Measurements from ENCODE around the gene PRDM16. TPM values are rescaled to one million over a fixed set of nuclear protein-coding genes. Genes with fewer than 3 reads are reported as not detected.

The PRDM16 gene
- total RNA-seq, 1 experiment from 2014 or later, result not detected

DNA sequence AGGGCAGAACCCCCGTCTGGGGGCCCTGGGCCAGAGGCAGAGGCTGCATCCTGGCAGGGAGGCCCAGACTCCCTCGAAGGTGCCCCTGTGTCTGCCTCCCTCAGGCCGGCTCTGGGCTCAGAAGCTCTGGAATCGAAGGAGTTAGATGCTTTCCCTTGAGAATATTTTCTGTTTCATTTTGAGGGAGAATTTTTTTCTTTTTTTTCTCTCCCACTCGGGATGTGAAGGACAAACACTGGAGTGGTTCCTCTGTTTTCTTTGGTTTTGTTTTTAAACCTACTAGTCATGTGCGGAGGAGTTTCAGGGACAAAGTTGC, 44.7 kb downstream of the PRDM16 start:
- Mint-ChIP-seq H3K27ac (ENCODE audit: low read depth, unreplicated experiment) (no peak overlapping the region), H3K4me3 (ENCODE audit: unreplicated experiment) (no peak overlapping the region), H3K36me3 (ENCODE audit: insufficient read depth, unreplicated experiment) (peaks cover 5% of the 10 kb centered on the region), H3K4me1 (ENCODE audit: insufficient read depth, unreplicated experiment) (no peaks in the 10 kb centered on the region), H3K9me3 (ENCODE audit: unreplicated experiment) (no peaks in the 10 kb centered on the region), H3K27me3 (ENCODE audit: insufficient read depth, unreplicated experiment) (no peaks in the 10 kb centered on the region)
- no TSS peak for BruUV-seq (replicated peaks)
- no peak for DNase-seq (ENCODE audit: unreplicated experiment)
- ChIA-PET CTCF (no interaction called here), POLR2A (no interaction called here)
- intact Hi-C loops (cut with micrococcal nuclease), result no loop called here
- TF ChIP-seq, protein P1, sequence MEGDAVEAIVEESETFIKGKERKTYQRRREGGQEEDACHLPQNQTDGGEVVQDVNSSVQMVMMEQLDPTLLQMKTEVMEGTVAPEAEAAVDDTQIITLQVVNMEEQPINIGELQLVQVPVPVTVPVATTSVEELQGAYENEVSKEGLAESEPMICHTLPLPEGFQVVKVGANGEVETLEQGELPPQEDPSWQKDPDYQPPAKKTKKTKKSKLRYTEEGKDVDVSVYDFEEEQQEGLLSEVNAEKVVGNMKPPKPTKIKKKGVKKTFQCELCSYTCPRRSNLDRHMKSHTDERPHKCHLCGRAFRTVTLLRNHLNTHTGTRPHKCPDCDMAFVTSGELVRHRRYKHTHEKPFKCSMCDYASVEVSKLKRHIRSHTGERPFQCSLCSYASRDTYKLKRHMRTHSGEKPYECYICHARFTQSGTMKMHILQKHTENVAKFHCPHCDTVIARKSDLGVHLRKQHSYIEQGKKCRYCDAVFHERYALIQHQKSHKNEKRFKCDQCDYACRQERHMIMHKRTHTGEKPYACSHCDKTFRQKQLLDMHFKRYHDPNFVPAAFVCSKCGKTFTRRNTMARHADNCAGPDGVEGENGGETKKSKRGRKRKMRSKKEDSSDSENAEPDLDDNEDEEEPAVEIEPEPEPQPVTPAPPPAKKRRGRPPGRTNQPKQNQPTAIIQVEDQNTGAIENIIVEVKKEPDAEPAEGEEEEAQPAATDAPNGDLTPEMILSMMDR (IDR thresholded peaks at IDR 0.05; ENCODE audit: unreplicated experiment), result no peak

DNA sequence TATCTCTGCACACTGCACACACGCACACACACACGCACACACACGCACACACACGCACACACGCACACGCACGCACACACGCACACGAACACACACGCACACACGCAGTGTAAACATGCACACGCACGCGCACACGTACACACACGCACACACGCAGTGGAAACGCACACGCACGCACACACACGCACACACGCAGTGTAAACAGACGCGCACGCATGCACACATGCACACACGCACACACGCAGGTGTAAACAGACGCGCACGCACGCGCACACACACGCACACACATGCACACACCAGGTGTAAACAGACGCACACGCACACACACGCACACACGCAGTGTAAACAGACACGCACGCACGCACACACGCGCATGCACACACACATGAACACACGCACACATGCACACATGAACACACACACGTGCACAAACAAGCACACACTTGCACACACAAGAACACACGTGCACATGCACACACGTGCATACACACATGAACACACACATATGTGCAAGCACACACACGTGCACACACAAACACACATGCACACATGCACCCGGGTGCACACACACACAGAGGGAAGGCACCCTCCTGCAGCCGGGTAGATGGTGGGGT, 45.2 kb downstream of the PRDM16 start:
- H3K27me3 Mint-ChIP-seq (ENCODE audit: insufficient read depth, unreplicated experiment), result no peaks in the 10 kb centered on the region
- no TSS peak for BruUV-seq (replicated peaks)
- POLR2A ChIA-PET, result no interaction called here

DNA sequence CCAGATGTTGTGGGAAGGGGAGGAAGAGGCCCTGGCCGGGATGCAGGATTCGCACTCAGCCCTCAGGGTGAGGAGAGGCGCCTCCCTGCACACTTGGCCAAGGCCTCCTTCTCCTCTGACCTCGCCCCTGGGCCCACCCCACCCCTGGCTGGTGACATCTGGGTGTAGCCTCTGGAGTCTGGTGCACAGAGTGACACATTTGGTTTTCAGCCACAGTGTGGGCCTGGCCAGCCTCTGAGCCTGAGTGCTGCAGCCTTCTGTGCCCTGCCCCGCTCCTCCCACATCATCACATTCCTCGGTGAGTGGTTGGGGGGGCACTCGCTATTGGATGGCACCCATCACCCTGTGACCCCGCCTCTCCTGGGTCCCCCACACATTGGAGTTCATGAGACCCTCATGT, 45.8 kb downstream of the PRDM16 start:
- Mint-ChIP-seq H3K4me1 (ENCODE audit: insufficient read depth, unreplicated experiment) (no peaks in the 10 kb centered on the region), H3K9me3 (ENCODE audit: unreplicated experiment) (no peaks in the 10 kb centered on the region), H3K4me3 (ENCODE audit: unreplicated experiment) (no peak overlapping the region), H3K27ac (ENCODE audit: low read depth, unreplicated experiment) (no peak overlapping the region), H3K36me3 (ENCODE audit: insufficient read depth, unreplicated experiment) (peaks cover 5% of the 10 kb centered on the region), H3K27me3 (ENCODE audit: insufficient read depth, unreplicated experiment) (no peaks in the 10 kb centered on the region)
- ChIA-PET POLR2A (no interaction called here), CTCF (no interaction called here)
- TF ChIP-seq, protein P1 (IDR thresholded peaks at IDR 0.05; ENCODE audit: unreplicated experiment), result no peak
- intact Hi-C loops (cut with micrococcal nuclease), result no loop called here
- BruUV-seq (replicated peaks), result no TSS peak
- DNase-seq (ENCODE audit: unreplicated experiment), result no peak

More for the DNA sequence above, 45.2 kb downstream of the PRDM16 start:
- H3K9me3 Mint-ChIP-seq (ENCODE audit: unreplicated experiment), result no peaks in the 10 kb centered on the region
- peaks cover 5% of the 10 kb centered on the region for H3K36me3 Mint-ChIP-seq (ENCODE audit: insufficient read depth, unreplicated experiment)
- TF ChIP-seq, protein P1 (IDR thresholded peaks at IDR 0.05; ENCODE audit: unreplicated experiment), result no peak
- no peak overlapping the region for H3K27ac Mint-ChIP-seq (ENCODE audit: low read depth, unreplicated experiment)
- no peaks in the 10 kb centered on the region for H3K4me1 Mint-ChIP-seq (ENCODE audit: insufficient read depth, unreplicated experiment)
- intact Hi-C loops (cut with micrococcal nuclease), result no loop called here
- CTCF ChIA-PET, result no interaction called here
- no peak for DNase-seq (ENCODE audit: unreplicated experiment)
- H3K4me3 Mint-ChIP-seq (ENCODE audit: unreplicated experiment), result no peak overlapping the region

DNA sequence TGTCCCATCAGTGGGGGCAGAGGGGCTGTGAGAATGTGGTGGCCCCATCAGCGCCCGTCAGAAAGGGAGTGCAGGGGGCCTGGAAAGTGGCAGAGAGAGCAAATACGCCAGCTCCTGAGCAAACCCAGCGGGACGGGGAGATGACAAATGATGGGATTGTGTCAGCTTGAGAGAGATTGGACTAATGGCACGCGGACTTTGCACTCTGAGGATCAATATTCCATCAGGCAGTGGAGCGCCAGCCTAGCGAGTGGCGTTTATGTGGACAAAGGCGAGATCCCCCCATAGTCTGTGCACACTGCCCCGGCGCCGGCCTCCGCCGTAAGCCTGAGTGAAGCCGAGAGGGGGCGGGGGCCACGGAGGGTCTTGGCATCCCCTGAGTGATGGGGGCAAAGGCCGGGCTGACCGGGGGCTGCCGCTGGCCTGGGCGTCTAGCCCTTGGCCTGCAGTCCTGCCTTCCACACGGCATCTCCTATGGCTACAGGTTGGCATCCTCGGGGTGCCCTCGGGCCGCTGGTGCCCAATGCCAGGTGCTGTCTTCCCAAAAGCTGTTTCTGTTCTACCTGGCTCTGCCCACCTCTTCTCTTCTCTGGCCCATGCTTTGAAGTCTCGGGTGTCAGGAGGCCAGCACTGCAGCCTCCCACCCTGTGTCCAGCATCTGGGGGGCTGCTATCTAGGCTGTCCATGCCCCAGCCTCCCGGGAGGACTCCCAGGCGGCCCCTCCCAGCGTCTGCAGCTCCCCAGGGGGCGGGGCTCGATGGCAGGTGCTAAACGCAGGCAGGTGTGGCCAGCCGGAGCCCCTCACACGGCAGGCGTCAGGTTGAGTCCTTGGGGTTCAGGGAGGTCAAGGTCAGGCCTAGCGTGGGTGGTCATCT, 46.5 kb downstream of the PRDM16 start:
- ChIA-PET CTCF (no interaction called here), POLR2A (no interaction called here)
- BruUV-seq (replicated peaks), result no TSS peak
- intact Hi-C loops (cut with micrococcal nuclease), result no loop called here
- DNase-seq (ENCODE audit: unreplicated experiment), result no peak
- H3K27ac Mint-ChIP-seq (ENCODE audit: low read depth, unreplicated experiment), result no peak overlapping the region
- no peaks in the 10 kb centered on the region for H3K4me1 Mint-ChIP-seq (ENCODE audit: insufficient read depth, unreplicated experiment)
- TF ChIP-seq, protein P1 (IDR thresholded peaks at IDR 0.05; ENCODE audit: unreplicated experiment), result no peak
- H3K9me3 Mint-ChIP-seq (ENCODE audit: unreplicated experiment), result no peaks in the 10 kb centered on the region
- no peaks in the 10 kb centered on the region for H3K27me3 Mint-ChIP-seq (ENCODE audit: insufficient read depth, unreplicated experiment)
- no peak overlapping the region for H3K4me3 Mint-ChIP-seq (ENCODE audit: unreplicated experiment)
- H3K36me3 Mint-ChIP-seq (ENCODE audit: insufficient read depth, unreplicated experiment), result peaks cover 5% of the 10 kb centered on the region

Data from MCF 10A (cell line).